Stomach (tissue), 4 donors: Measurements from ENCODE around the gene PTPRJ.

Experiments used
- EP300 ChIP-seq: sonication (generic); formaldehyde crosslinking; IDR thresholded peaks from one replicate; pipeline ENCODE4 v1.6.1; 2017; ENCODE audit warnings: antibody characterized with exemption
- POLR2A ChIP-seq, 4 donors: fragments of 450-650 bp; IDR thresholded peaks; one replicate each; pipeline ENCODE4 v1.6.1; 2016; ENCODE audit warnings: antibody characterized with exemption in 4 of 4, control low read depth in 2 of 4, mild to moderate bottlenecking in 1 of 4, moderate library complexity in 1 of 4
- POLR2AphosphoS5 ChIP-seq, 3 donors: sonication (generic); formaldehyde crosslinking; IDR thresholded peaks; one replicate each; pipeline ENCODE4 v1.6.1; 2016; ENCODE audit warnings: antibody characterized with exemption in 3 of 3
- TF ChIP-seq, protein P1 (sequence below), 7 experiments: fragments of 450-650 bp in 4 of 7; fragments of 200-600 bp in 3 of 7; sonication (generic) in 3 of 7; IDR thresholded peaks; one replicate each; pipeline ENCODE4 v1.5.1; 2016 to 2019; ENCODE audit warnings: antibody characterized with exemption in 7 of 7, control low read depth in 2 of 7, mild to moderate bottlenecking in 1 of 7

DNA sequence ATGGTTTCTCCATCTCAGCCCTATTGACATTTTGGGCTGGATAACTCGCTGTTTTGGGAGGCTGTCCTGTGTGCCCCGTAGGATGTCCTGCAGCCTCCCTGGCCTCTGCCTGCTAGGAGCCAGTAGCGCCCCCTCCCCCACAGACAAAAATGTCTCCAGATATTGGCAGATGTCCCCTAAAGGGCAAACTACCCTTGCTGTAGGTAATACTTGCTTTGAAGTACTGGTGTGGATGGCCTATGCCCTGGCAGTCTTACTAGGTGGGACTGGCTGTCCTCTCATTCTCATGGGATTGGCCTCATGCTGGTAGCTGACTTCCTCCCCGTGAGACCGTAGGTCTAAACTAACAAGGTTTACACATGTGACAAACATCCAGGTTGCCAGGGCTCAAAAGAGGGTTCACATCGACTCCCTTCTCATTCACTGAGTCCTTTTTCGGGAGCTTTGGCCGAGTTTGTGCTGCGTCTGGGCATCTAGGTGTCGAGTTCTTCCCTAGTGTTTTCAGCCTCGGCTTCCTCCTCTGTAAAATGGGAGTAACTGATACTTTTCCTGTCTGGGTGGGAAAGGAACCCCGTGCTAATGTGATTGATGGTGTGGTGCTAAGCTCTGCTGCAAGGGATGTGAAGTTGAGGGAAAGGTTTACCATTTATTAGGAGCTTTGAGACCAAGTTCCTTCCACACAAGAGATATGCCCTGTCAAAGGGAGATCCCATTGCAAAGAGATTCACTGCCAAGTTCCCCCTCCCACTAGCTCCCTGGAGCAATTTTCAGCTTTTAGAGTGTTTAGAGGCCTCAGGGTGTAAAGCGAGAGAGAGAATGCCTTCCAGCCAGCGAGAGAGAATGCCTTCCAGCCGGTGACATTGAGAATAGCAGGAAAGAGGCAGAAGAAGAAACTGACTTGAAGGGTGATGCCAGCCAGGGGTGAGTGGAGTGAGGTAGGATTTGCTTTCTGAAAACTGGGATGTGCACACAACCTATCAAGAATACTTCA is 17.0 kb downstream of the PTPRJ start:
- TF ChIP-seq EP300, result no peak
- no peak for TF ChIP-seq POLR2AphosphoS5 (IDR thresholded peaks at IDR 0.05)
- TF ChIP-seq, protein P1, sequence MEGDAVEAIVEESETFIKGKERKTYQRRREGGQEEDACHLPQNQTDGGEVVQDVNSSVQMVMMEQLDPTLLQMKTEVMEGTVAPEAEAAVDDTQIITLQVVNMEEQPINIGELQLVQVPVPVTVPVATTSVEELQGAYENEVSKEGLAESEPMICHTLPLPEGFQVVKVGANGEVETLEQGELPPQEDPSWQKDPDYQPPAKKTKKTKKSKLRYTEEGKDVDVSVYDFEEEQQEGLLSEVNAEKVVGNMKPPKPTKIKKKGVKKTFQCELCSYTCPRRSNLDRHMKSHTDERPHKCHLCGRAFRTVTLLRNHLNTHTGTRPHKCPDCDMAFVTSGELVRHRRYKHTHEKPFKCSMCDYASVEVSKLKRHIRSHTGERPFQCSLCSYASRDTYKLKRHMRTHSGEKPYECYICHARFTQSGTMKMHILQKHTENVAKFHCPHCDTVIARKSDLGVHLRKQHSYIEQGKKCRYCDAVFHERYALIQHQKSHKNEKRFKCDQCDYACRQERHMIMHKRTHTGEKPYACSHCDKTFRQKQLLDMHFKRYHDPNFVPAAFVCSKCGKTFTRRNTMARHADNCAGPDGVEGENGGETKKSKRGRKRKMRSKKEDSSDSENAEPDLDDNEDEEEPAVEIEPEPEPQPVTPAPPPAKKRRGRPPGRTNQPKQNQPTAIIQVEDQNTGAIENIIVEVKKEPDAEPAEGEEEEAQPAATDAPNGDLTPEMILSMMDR (IDR thresholded peaks at IDR 0.05), result no peak
- no peak for TF ChIP-seq POLR2A (IDR thresholded peaks at IDR 0.05)
